ENCODE results near the gene CACNA1E.

Gene CACNA1E

GRCh38 chr1:181531441-181531840 lies 48.1 kb downstream of the CACNA1E start:
- H4K20me1 ChIP-seq (ENCODE audit: insufficient read depth, low read length, poor library complexity, severe bottlenecking): no peaks in the 10 kb centered on the region
- H3K9ac ChIP-seq (ENCODE audit: low read depth, low read length, poor library complexity, severe bottlenecking): no peak overlapping the region
- no peaks in the 10 kb centered on the region for H3K27me3 ChIP-seq (ENCODE audit: insufficient read depth, low read length, poor library complexity, severe bottlenecking)
- H3K9me2 ChIP-seq (replicated peaks; ENCODE audit: low read depth, low read length): no peaks in the 10 kb centered on the region
- H3K9me3 ChIP-seq (ENCODE audit: insufficient read depth, low read depth, low read length): no peaks in the 10 kb centered on the region
- H3K4me3 ChIP-seq (ENCODE audit: low read length, poor library complexity, severe bottlenecking): no peak overlapping the region
- no peaks in the 10 kb centered on the region for H3K36me3 ChIP-seq (ENCODE audit: insufficient read depth, low read length)
- H3F3A ChIP-seq (ENCODE audit: low read depth): no peaks in the 10 kb centered on the region
- no peaks in the 10 kb centered on the region for H3K79me2 ChIP-seq (ENCODE audit: insufficient read depth, low read length)
- TF ChIP-seq EZH2phosphoT487 (IDR thresholded peaks at IDR 0.05; ENCODE audit: borderline replicate concordance): no peak
- TF ChIP-seq, protein P1, sequence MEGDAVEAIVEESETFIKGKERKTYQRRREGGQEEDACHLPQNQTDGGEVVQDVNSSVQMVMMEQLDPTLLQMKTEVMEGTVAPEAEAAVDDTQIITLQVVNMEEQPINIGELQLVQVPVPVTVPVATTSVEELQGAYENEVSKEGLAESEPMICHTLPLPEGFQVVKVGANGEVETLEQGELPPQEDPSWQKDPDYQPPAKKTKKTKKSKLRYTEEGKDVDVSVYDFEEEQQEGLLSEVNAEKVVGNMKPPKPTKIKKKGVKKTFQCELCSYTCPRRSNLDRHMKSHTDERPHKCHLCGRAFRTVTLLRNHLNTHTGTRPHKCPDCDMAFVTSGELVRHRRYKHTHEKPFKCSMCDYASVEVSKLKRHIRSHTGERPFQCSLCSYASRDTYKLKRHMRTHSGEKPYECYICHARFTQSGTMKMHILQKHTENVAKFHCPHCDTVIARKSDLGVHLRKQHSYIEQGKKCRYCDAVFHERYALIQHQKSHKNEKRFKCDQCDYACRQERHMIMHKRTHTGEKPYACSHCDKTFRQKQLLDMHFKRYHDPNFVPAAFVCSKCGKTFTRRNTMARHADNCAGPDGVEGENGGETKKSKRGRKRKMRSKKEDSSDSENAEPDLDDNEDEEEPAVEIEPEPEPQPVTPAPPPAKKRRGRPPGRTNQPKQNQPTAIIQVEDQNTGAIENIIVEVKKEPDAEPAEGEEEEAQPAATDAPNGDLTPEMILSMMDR (conservative IDR thresholded peaks at IDR 0.05; ENCODE audit: low read length): no peak
- no peak overlapping the region for H3K4me2 ChIP-seq (ENCODE audit: low read depth, low read length, poor library complexity, severe bottlenecking)
- H3K4me1 ChIP-seq (ENCODE audit: insufficient read depth, low read length, poor library complexity, severe bottlenecking): no peaks in the 10 kb centered on the region
- H2AFZ ChIP-seq (ENCODE audit: low read length): no peak overlapping the region

- H3K4me1 ChIP-seq (ENCODE audit: insufficient read depth, low read length, poor library complexity, severe bottlenecking): no peaks in the 10 kb centered on the region
- H3K27me3 ChIP-seq (ENCODE audit: insufficient read depth, low read length, poor library complexity, severe bottlenecking): no peaks in the 10 kb centered on the region
- no peaks in the 10 kb centered on the region for H3F3A ChIP-seq (ENCODE audit: low read depth)
- no peak overlapping the region for H3K4me3 ChIP-seq (ENCODE audit: low read length, poor library complexity, severe bottlenecking)
- no peak overlapping the region for H3K4me2 ChIP-seq (ENCODE audit: low read depth, low read length, poor library complexity, severe bottlenecking)
- H2AFZ ChIP-seq (ENCODE audit: low read length): no peak overlapping the region
- TF ChIP-seq, protein P1 (conservative IDR thresholded peaks at IDR 0.05; ENCODE audit: low read length): no peak
- TF ChIP-seq EZH2phosphoT487 (IDR thresholded peaks at IDR 0.05; ENCODE audit: borderline replicate concordance): no peak
- H3K36me3 ChIP-seq (ENCODE audit: insufficient read depth, low read length): no peaks in the 10 kb centered on the region
- no peaks in the 10 kb centered on the region for H3K9me2 ChIP-seq (replicated peaks; ENCODE audit: low read depth, low read length)
- no peaks in the 10 kb centered on the region for H4K20me1 ChIP-seq (ENCODE audit: insufficient read depth, low read length, poor library complexity, severe bottlenecking)
- no peaks in the 10 kb centered on the region for H3K79me2 ChIP-seq (ENCODE audit: insufficient read depth, low read length)
- H3K9ac ChIP-seq (ENCODE audit: low read depth, low read length, poor library complexity, severe bottlenecking): no peak overlapping the region
- H3K9me3 ChIP-seq (ENCODE audit: insufficient read depth, low read depth, low read length): no peaks in the 10 kb centered on the region
Observed at GRCh38 chr1:181531951-181532600, 48.8 kb downstream of the CACNA1E start.

DNA sequence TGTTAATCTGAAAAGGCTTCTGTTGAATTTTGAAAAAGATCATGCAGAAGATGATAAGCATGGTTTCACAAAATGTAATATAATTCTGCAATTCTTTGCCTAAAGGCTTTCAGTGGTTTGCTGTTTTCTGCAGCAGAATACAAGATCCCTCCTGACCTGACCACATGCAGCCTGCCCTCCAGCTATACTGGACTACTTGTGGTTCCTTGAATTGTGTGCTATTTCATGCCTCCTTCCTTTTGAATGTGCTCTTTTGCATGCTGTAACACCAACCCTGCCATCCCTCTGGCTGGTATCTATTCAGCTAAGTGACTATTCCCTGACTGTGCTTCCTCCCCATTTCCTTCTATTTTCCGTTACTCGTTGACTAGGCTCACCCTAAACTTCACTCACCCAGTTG lies 55.5 kb downstream of the CACNA1E start:
- Histone ChIP-seq H3K9ac (ENCODE audit: low read depth, low read length, poor library complexity, severe bottlenecking) (no peak overlapping the region), H3K27me3 (ENCODE audit: insufficient read depth, low read length, poor library complexity, severe bottlenecking) (no peaks in the 10 kb centered on the region), H3K4me3 (ENCODE audit: low read length, poor library complexity, severe bottlenecking) (no peak overlapping the region), H4K20me1 (ENCODE audit: insufficient read depth, low read length, poor library complexity, severe bottlenecking) (no peaks in the 10 kb centered on the region), H3K4me2 (ENCODE audit: low read depth, low read length, poor library complexity, severe bottlenecking) (no peak overlapping the region), H2AFZ (ENCODE audit: low read length) (no peak overlapping the region), H3K9me2 (replicated peaks; ENCODE audit: low read depth, low read length) (no peaks in the 10 kb centered on the region), H3K4me1 (ENCODE audit: insufficient read depth, low read length, poor library complexity, severe bottlenecking) (no peaks in the 10 kb centered on the region), H3K9me3 (ENCODE audit: insufficient read depth, low read depth, low read length) (no peaks in the 10 kb centered on the region), H3K79me2 (ENCODE audit: insufficient read depth, low read length) (no peaks in the 10 kb centered on the region), H3K36me3 (ENCODE audit: insufficient read depth, low read length) (no peaks in the 10 kb centered on the region), H3F3A (ENCODE audit: low read depth) (no peaks in the 10 kb centered on the region)
- TF ChIP-seq EZH2phosphoT487 (IDR thresholded peaks at IDR 0.05; ENCODE audit: borderline replicate concordance): no peak
- TF ChIP-seq, protein P1 (conservative IDR thresholded peaks at IDR 0.05; ENCODE audit: low read length): no peak

Measured in Loucy (cell line).